ENCODE measurements around the gene SOD3. TPM values are rescaled to one million over a fixed set of nuclear protein-coding genes. Genes with fewer than 3 reads are reported as not detected.

SOD3 gene
- total RNA-seq, 1 donor from 2014 or later: 198 TPM

GRCh38 chr4:24799544-24800324 lies 4.4 kb downstream of the SOD3 start:
- Histone ChIP-seq H3K36me3 (no peaks in the 10 kb centered on the region), H3K9me3 (no peaks in the 10 kb centered on the region), H3K4me3 (no peak overlapping the region), H3K27me3 (peaks cover 22% of the 10 kb centered on the region), H3K4me1 (peaks cover 21% of the 10 kb centered on the region), H3K27ac (no peak overlapping the region)
- TF ChIP-seq CTCF (IDR thresholded peaks at IDR 0.05): no peak
- intact Hi-C loops (cut with DNase I): no loop called here
- no peak for ATAC-seq
- no peak for DNase-seq

- peak overlapping the region; percentile 42 for H3K27ac ChIP-seq
- peaks cover 18% of the 10 kb centered on the region for H3K4me1 ChIP-seq
- no peak for ATAC-seq
- H3K27me3 ChIP-seq: peaks cover 22% of the 10 kb centered on the region
- H3K9me3 ChIP-seq: no peaks in the 10 kb centered on the region
- no peak overlapping the region for H3K4me3 ChIP-seq
- intact Hi-C loops (cut with DNase I): no loop called here
- no peak for TF ChIP-seq CTCF (IDR thresholded peaks at IDR 0.05)
- H3K36me3 ChIP-seq: no peaks in the 10 kb centered on the region
- DNase-seq: no peak
Measured at GRCh38 chr4:24800325-24800895, 5.0 kb downstream of the SOD3 start.

GRCh38 chr4:24801136-24801855 lies 5.9 kb downstream of the SOD3 start:
- H3K4me3 ChIP-seq: peak overlapping the region; percentile 0
- intact Hi-C loops (cut with DNase I): no loop called here
- DNase-seq: no peak

GRCh38 chr4:24802648-24803047 lies 7.3 kb downstream of the SOD3 start:
- no peak for TF ChIP-seq CTCF (IDR thresholded peaks at IDR 0.05)
- H3K4me3 ChIP-seq: no peak overlapping the region
- DNase-seq (no peak), ATAC-seq (no peak)
- intact Hi-C loops (cut with DNase I): no loop called here
- no peaks in the 10 kb centered on the region for H3K36me3 ChIP-seq
- no peak overlapping the region for H3K27ac ChIP-seq
- no peaks in the 10 kb centered on the region for H3K9me3 ChIP-seq
- peaks cover 9% of the 10 kb centered on the region for H3K4me1 ChIP-seq
- H3K27me3 ChIP-seq: peaks cover 22% of the 10 kb centered on the region

More at GRCh38 chr4:24801136-24801855, 5.9 kb downstream of the SOD3 start:
- peaks cover 22% of the 10 kb centered on the region for H3K27me3 ChIP-seq
- no peaks in the 10 kb centered on the region for H3K36me3 ChIP-seq
- no peak for ATAC-seq
- no peak for TF ChIP-seq CTCF (IDR thresholded peaks at IDR 0.05)
- no peaks in the 10 kb centered on the region for H3K9me3 ChIP-seq
- H3K27ac ChIP-seq: no peak overlapping the region
- H3K4me1 ChIP-seq: peaks cover 15% of the 10 kb centered on the region

GRCh38 chr4:24805067-24805466 lies 9.7 kb downstream of the SOD3 start:
- Histone ChIP-seq H3K4me3 (no peak overlapping the region), H3K4me1 (peaks cover 6% of the 10 kb centered on the region), H3K36me3 (no peaks in the 10 kb centered on the region), H3K9me3 (no peaks in the 10 kb centered on the region), H3K27me3 (peaks cover 7% of the 10 kb centered on the region), H3K27ac (no peak overlapping the region)
- TF ChIP-seq CTCF (IDR thresholded peaks at IDR 0.05): no peak
- intact Hi-C loops (cut with DNase I): no loop called here
- ATAC-seq (peak; percentile 67), DNase-seq (no peak)

All from upper lobe of right lung (tissue), 1 donor.